ENCODE measurements around the gene KBTBD13.
A peak's percentile ranks its signal among the peaks of the same experiment; 100 is the strongest.

DNA sequence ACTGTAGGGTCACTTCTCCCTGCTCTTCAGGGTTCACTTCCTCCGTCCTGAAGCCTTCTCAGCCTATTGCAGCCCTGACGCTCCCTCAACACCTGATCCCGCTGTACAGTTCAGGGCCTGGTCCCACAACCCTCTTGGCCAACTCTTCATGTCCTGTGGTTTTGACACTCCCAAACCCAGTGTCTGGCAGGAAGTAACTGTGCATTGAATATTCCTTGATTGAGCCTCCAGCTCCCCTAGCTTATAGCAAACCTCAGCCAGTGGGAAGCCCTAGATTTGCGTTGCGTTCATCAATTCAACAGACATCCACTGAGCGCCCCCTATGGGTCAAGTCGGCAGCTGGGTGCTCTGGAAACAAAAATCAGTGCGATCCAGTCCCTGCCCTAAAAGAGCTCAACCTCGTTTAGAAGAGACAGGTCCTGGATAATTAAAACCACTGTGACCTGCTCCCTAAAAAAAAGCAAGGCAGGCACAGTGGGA lies 24.9 kb downstream of the KBTBD13 start:
- TF ChIP-seq EZH2 (IDR thresholded peaks at IDR 0.05; ENCODE audit: low read length), result no peak
- TF ChIP-seq, protein P1, sequence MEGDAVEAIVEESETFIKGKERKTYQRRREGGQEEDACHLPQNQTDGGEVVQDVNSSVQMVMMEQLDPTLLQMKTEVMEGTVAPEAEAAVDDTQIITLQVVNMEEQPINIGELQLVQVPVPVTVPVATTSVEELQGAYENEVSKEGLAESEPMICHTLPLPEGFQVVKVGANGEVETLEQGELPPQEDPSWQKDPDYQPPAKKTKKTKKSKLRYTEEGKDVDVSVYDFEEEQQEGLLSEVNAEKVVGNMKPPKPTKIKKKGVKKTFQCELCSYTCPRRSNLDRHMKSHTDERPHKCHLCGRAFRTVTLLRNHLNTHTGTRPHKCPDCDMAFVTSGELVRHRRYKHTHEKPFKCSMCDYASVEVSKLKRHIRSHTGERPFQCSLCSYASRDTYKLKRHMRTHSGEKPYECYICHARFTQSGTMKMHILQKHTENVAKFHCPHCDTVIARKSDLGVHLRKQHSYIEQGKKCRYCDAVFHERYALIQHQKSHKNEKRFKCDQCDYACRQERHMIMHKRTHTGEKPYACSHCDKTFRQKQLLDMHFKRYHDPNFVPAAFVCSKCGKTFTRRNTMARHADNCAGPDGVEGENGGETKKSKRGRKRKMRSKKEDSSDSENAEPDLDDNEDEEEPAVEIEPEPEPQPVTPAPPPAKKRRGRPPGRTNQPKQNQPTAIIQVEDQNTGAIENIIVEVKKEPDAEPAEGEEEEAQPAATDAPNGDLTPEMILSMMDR (optimal IDR thresholded peaks at IDR 0.05 in 1 of 3, IDR thresholded peaks at IDR 0.05 in 1 of 3, conservative IDR thresholded peaks at IDR 0.05 in 1 of 3; ENCODE audit: extremely low read depth in 1 of 3, insufficient read depth in 2 of 3, low read length in 3 of 3), result peak; percentile 78 to 91 (median 89)

All from keratinocyte (primary cell).